ENCODE results near the gene OR1I1. TPM values are rescaled to one million over a fixed set of nuclear protein-coding genes. Genes with fewer than 3 reads are reported as not detected.

Gene OR1I1
- total and polyA plus RNA-seq, 2 donors from 2014 or later = not detected

DNA sequence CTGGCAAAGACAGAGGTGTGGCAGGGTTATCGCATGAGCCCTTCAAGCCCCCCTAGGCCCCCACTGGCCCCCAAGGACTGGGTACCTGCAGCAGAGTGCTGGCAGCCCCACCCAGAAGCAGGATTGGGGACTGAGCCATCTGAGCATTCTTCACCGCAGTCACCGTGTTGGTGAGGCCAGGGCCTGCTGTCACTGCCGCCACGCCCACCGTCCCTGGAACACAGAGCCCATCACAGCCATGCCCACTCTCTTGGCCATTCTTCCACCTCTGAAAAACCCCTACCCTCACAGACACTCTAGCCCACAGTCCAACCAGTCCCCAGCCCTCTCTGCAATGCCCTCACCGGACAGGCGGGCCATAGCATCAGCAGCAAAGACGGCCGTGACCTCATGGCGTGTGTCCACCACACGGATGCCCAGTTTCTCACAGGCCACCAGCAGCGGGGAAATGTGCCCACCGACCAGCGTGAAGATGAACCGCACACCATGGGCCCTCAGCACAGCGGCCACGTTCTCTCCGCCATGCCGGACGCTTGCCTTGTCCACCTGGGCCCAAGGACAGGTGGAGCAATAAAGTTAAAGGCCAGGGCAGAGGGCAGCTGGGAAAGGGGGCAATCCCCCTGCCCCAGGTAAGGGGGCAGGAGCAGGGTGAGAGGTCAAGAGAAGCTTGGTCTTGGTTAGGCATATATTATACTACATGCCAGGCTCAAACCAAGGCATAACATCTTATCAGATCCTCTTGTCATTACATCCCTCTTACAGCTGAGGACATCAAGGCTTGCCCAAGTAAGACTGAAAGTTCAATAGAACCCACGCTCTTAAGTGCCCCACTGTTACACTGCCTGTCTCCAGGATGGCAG, 41.2 kb downstream of the OR1I1 start:
- H3K9me3 ChIP-seq (ENCODE audit: control insufficient read depth in 2 of 3, insufficient read depth in 1 of 3, low read length in 3 of 3) = no peaks in the 10 kb centered on the region
- peak overlapping the region in 1 of 2 donors; percentile 53 for H3K27ac ChIP-seq (ENCODE audit: low read depth in 2 of 2, low read length in 2 of 2)
- peaks cover 0 to 18% (median 11%) of the 10 kb centered on the region in 3 donors for H3K4me1 ChIP-seq (ENCODE audit: control insufficient read depth in 2 of 3, insufficient read depth in 2 of 3, low read depth in 1 of 3, low read length in 3 of 3)
- H3K4me3 ChIP-seq (ENCODE audit: low read length in 3 of 3) = peak overlapping the region in 1 of 3 donors; percentile 96
- peaks cover 3 to 26% (median 16%) of the 10 kb centered on the region in 3 donors for H3K36me3 ChIP-seq (ENCODE audit: control insufficient read depth in 2 of 3, insufficient read depth in 3 of 3, low read length in 3 of 3)
- FAIRE-seq (no peak), DNase-seq (no peak)
- peak overlapping the region in 1 of 3 donors; percentile 51 for H3K9ac ChIP-seq (ENCODE audit: low read length in 3 of 3)
- intact Hi-C loops (cut with DNase I) = no loop called here
- TF ChIP-seq, protein P1, sequence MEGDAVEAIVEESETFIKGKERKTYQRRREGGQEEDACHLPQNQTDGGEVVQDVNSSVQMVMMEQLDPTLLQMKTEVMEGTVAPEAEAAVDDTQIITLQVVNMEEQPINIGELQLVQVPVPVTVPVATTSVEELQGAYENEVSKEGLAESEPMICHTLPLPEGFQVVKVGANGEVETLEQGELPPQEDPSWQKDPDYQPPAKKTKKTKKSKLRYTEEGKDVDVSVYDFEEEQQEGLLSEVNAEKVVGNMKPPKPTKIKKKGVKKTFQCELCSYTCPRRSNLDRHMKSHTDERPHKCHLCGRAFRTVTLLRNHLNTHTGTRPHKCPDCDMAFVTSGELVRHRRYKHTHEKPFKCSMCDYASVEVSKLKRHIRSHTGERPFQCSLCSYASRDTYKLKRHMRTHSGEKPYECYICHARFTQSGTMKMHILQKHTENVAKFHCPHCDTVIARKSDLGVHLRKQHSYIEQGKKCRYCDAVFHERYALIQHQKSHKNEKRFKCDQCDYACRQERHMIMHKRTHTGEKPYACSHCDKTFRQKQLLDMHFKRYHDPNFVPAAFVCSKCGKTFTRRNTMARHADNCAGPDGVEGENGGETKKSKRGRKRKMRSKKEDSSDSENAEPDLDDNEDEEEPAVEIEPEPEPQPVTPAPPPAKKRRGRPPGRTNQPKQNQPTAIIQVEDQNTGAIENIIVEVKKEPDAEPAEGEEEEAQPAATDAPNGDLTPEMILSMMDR (IDR thresholded peaks at IDR 0.05; ENCODE audit: borderline replicate concordance, extremely low read depth, insufficient read depth) = no peak
- H3K27me3 ChIP-seq (ENCODE audit: control insufficient read depth, insufficient read depth, low read length) = no peaks in the 10 kb centered on the region

DNA sequence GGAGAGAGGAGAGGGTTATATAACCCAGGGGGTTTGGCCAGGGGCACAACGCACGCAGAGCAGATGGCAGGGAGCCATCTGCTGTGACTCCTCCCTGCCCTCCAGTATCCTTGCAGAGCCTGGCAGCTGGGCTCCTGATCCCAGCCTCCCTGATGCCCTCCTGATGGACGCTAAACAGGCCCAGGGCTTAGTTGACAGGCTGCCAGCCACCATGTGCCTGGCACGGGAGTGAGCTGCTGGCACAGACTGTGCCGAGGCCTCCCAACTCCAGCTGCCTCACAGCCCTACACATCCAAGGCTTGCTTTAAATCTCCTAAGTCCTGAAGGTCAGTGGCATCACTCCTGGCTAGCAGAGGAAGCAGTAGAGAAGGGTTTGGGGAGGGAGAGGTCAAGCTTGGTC, 41.9 kb downstream of the OR1I1 start:
- DNase-seq (no peak), FAIRE-seq (no peak)
- Histone ChIP-seq H3K9me3 (ENCODE audit: control insufficient read depth in 2 of 3, insufficient read depth in 1 of 3, low read length in 3 of 3) (no peaks in the 10 kb centered on the region), H3K4me1 (ENCODE audit: control insufficient read depth in 2 of 3, insufficient read depth in 2 of 3, low read depth in 1 of 3, low read length in 3 of 3) (peaks cover 0 to 14% (median 5%) of the 10 kb centered on the region in 3 donors), H3K4me3 (ENCODE audit: low read length in 3 of 3) (peak overlapping the region in 1 of 3 donors; percentile 96), H3K9ac (ENCODE audit: low read length in 3 of 3) (peak overlapping the region in 1 of 3 donors; percentile 98), H3K36me3 (ENCODE audit: control insufficient read depth in 2 of 3, insufficient read depth in 3 of 3, low read length in 3 of 3) (peaks cover 3 to 20% (median 13%) of the 10 kb centered on the region in 3 donors), H3K27ac (ENCODE audit: low read depth in 2 of 2, low read length in 2 of 2) (peak overlapping the region; percentile 1 to 64), H3K27me3 (ENCODE audit: control insufficient read depth, insufficient read depth, low read length) (no peaks in the 10 kb centered on the region)
- TF ChIP-seq, protein P1 (IDR thresholded peaks at IDR 0.05; ENCODE audit: borderline replicate concordance, extremely low read depth, insufficient read depth) = no peak
- intact Hi-C loops (cut with DNase I) = no loop called here

DNA sequence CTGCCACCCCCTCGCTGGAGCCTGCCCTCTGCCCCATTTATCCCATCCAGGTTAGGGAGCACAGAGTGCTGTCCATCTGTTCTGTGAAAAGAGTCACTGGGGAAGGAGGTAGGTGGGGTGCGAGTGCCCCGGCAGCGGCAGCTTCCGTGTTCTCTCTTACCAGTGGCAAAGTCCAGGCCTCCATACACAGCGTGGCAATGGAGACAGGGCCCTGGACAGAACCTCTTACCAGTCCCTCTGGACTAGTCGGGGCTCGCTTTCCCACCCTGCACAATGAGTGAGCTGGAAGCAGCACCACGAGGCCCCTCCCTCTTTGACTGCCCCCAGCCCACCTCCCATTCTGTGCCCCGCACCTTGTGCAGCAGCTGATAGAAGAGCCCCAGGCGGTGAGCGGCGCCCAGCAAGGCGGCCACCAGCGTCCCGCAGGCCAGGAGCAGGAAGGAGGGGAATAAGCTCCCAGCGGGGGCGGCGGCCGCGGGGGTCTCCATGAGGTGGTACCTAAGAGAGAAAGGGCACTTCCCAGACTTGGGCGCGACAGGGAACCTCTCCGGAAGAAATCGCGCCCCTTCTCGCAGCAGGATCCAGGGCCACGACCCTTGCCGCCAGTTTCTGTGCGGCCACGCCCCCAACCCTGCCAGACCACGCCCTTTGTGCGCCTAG, 42.7 kb downstream of the OR1I1 start:
- intact Hi-C loops (cut with DNase I) = no loop called here
- H3K4me1 ChIP-seq (ENCODE audit: control insufficient read depth in 2 of 3, insufficient read depth in 2 of 3, low read depth in 1 of 3, low read length in 3 of 3) = peaks cover 0 to 11% (median 4%) of the 10 kb centered on the region in 3 donors
- peak overlapping the region; percentile 89 to 96 (median 89) for H3K4me3 ChIP-seq (ENCODE audit: low read length in 3 of 3)
- TF ChIP-seq, protein P1 (IDR thresholded peaks at IDR 0.05; ENCODE audit: borderline replicate concordance, extremely low read depth, insufficient read depth) = no peak
- peaks cover 3 to 15% (median 10%) of the 10 kb centered on the region in 3 donors for H3K36me3 ChIP-seq (ENCODE audit: control insufficient read depth in 2 of 3, insufficient read depth in 3 of 3, low read length in 3 of 3)
- peak overlapping the region; percentile 97 to 100 for H3K27ac ChIP-seq (ENCODE audit: low read depth in 2 of 2, low read length in 2 of 2)
- no peak for FAIRE-seq
- peak overlapping the region; percentile 71 to 98 (median 80) for H3K9ac ChIP-seq (ENCODE audit: low read length in 3 of 3)
- H3K27me3 ChIP-seq (ENCODE audit: control insufficient read depth, insufficient read depth, low read length) = no peaks in the 10 kb centered on the region
- no peak for DNase-seq
- no peaks in the 10 kb centered on the region for H3K9me3 ChIP-seq (ENCODE audit: control insufficient read depth in 2 of 3, insufficient read depth in 1 of 3, low read length in 3 of 3)
